Kidney epithelial cell (primary cell): ENCODE data around the gene TLR6. TPM values are rescaled to one million over a fixed set of nuclear protein-coding genes. Genes with fewer than 3 reads are reported as not detected.

Source experiments
- DNase-seq: peaks from one replicate; pipeline ENCODE4 v3.0.0-alpha.2; 2010; ENCODE audit warnings: low read depth
- H3K27me3 ChIP-seq: 2 replicates; pipeline ENCODE4 v1.6.0; 2011; ENCODE audit warnings: low read length; ENCODE audit not compliant: control insufficient read depth, insufficient read depth
- H3K36me3 ChIP-seq: 2 replicates; pipeline ENCODE4 v1.5.1; 2011; ENCODE audit warnings: low read length; ENCODE audit not compliant: control insufficient read depth, insufficient read depth
- H3K4me3 ChIP-seq: 2 replicates; pipeline ENCODE4 v1.5.1; 2011; ENCODE audit warnings: low read depth, mild to moderate bottlenecking, control low read depth, low read length
- CTCF ChIP-seq: IDR thresholded peaks from 2 replicates; pipeline ENCODE4 v1.5.1; 2011; ENCODE audit warnings: mild to moderate bottlenecking, moderate library complexity, low read length, control low read depth, inconsistent platforms; ENCODE audit not compliant: insufficient read depth, poor library complexity, severe bottlenecking
- total RNA-seq: library from RNA; depleted of rRNA; stranded (reverse); fragments of >200 nt; gene quantifications from 2 replicates; pipeline ENCODE4 v1.2.3, GENCODE V29; 2015

TLR6 gene
- total RNA-seq, 1 donor from 2014 or later: 1.3 TPM

DNA sequence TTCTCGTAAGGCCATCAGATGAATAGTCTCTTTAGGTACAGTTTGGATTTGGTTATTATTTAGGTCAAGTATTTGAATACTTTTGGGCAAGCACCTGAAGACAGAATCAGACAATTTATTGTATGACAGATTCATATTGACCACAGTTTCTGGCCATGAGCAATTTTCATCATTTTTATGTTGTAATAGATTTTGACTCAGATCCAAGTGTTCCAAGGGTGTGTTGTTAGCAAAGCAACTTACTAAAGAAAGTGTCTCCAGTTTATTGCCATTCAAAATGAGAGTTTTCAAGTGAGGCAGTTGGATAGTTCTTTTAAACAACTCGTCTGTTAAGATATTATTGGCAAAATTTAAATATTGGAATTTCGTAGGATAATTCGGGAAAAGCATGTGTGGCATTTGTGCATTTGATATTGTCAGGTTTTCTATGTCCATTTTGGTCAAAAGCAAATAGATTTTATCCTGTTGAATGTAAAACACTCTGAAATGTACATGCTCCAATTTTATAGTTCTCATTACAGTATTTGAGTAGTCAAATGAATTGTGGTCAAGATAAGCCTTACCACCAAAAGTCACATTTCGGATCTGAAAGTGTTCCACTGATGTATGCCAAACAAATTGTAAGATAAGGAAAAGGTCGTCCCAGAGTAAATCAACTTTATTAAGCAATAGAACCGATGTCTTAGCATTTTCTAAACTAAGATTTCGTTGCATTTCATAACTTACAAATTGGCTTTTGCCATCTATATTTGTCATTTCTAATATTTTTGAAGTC, 82.2 kb downstream of the TLR6 start:
- Histone ChIP-seq H3K27me3 (no peaks in the 10 kb centered on the region), H3K4me3 (no peak overlapping the region), H3K36me3 (no peaks in the 10 kb centered on the region)
- TF ChIP-seq CTCF: no peak
- no peak for DNase-seq

Other genes starting within 250 kb of the TLR6 start
- gene KLF3, start 192.6 kb downstream of the TLR6 start, total RNA-seq: 39.2 and 45.4 TPM in 2 replicates
- not detected in 2 replicates for gene TLR10, start 73.8 kb downstream of the TLR6 start, total RNA-seq
- 0.67 and 0.89 TPM in 2 replicates for gene TLR1, start 52.0 kb downstream of the TLR6 start, total RNA-seq
- 39.6 and 53.9 TPM in 2 replicates for gene FAM114A1, start 11.0 kb upstream of the TLR6 start, total RNA-seq
- 2.0 and 5.2 TPM in 2 replicates for gene TMEM156, start 175.6 kb upstream of the TLR6 start, total RNA-seq
- gene KLHL5, start 205.4 kb upstream of the TLR6 start, total RNA-seq: 56.2 and 57.1 TPM in 2 replicates